K562 (cell line): Measurements from ENCODE around the gene RNASEH1.

ENCODE experiments used
- CEBPG ChIP-seq, 3 experiments: fragments of 200-800 bp in 1 of 3; sonication (Bioruptor generic) in 1 of 3; sonication (generic) in 1 of 3; formaldehyde crosslinking in 1 of 3; IDR thresholded peaks in 2 of 3; conservative IDR thresholded peaks in 1 of 3; 2 replicates each; pipeline versions ENCODE4 v1.6.1 to v1.8.0; 2016 to 2022; ENCODE audit warnings: missing compliant biosample characterization in 2 of 3, missing genetic modification characterization in 2 of 3, mild to moderate bottlenecking in 1 of 3, missing genetic modification reagents in 1 of 3
- CREB3L1 ChIP-seq: fragments of 450-650 bp; IDR thresholded peaks from 2 replicates; pipeline ENCODE4 v1.6.1; 2014; ENCODE audit warnings: low read depth, mild to moderate bottlenecking, moderate library complexity, borderline replicate concordance
- CTCF ChIP-seq, 3 experiments: IDR thresholded peaks in 2 of 3; conservative IDR thresholded peaks in 1 of 3; 2 replicates each; pipeline ENCODE4 v1.5.1; 2011 to 2012; ENCODE audit warnings: low read length in 3 of 3, mild to moderate bottlenecking in 3 of 3, control low read depth in 2 of 3, improper control_type of control experiment in 1 of 3, inconsistent platforms in 1 of 3, low read depth in 1 of 3, mixed read lengths in 1 of 3, moderate library complexity in 1 of 3; ENCODE audit not compliant: insufficient read depth in 2 of 3
- HDAC6 ChIP-seq: IDR thresholded peaks from 2 replicates; pipeline ENCODE4 v1.6.1; 2012; ENCODE audit warnings: low read depth, mild to moderate bottlenecking, control low read depth, inconsistent platforms, low read length, moderate library complexity
- KDM1A ChIP-seq, 2 experiments: fragments of 450-650 bp; IDR thresholded peaks; 2 replicates each; pipeline ENCODE4 v1.6.1; 2016; ENCODE audit warnings: mild to moderate bottlenecking in 2 of 2
- MAZ ChIP-seq, 2 experiments: fragments of 450-650 bp in 1 of 2; sonication (generic) in 1 of 2; formaldehyde crosslinking; IDR thresholded peaks in 1 of 2; conservative IDR thresholded peaks in 1 of 2; 2 replicates each; pipeline versions ENCODE4 v1.4.0 to v1.5.0; 2020; ENCODE audit warnings: mild to moderate bottlenecking in 1 of 2, missing genetic modification reagents in 1 of 2
- POLR2AphosphoS5 ChIP-seq: IDR thresholded peaks from 2 replicates; pipeline ENCODE4 v1.6.1; 2011; ENCODE audit warnings: mild to moderate bottlenecking, low read depth, low read length, moderate library complexity; ENCODE audit not compliant: control insufficient read depth, insufficient read depth
- ZNF512 ChIP-seq: IDR thresholded peaks from 2 replicates; pipeline ENCODE4 v1.6.1; 2016; ENCODE audit warnings: missing genetic modification characterization, missing compliant biosample characterization

GRCh38 chr2:3574155-3574554 lies 16.0 kb upstream of the RNASEH1 start:
- no peak for TF ChIP-seq POLR2AphosphoS5
- TF ChIP-seq KDM1A (IDR thresholded peaks at IDR 0.05), result no peak
- no peak for TF ChIP-seq CREB3L1
- no peak for TF ChIP-seq CTCF (IDR thresholded peaks at IDR 0.05 in 2 of 3, conservative IDR thresholded peaks at IDR 0.05 in 1 of 3; ENCODE audit: insufficient read depth in 2 of 3, low read depth in 1 of 3, low read length in 3 of 3)
- no peak for TF ChIP-seq HDAC6
- TF ChIP-seq MAZ (CRISPR knock-in tag; conservative IDR thresholded peaks at IDR 0.05 in 1 of 2, IDR thresholded peaks at IDR 0.05 in 1 of 2), result no peak
- TF ChIP-seq ZNF512 (tag), result no peak
- TF ChIP-seq CEBPG (CRISPR knock-in tag; IDR thresholded peaks at IDR 0.05), result no peak
- TF ChIP-seq CEBPG (tag; conservative IDR thresholded peaks at IDR 0.05 in 1 of 2, IDR thresholded peaks at IDR 0.05 in 1 of 2), result no peak
